Kidney (tissue), 14 donors: ENCODE results near the gene SLC25A53. TPM values are rescaled to one million over a fixed set of nuclear protein-coding genes. Genes with fewer than 3 reads are reported as not detected.

ENCODE experiments used
- DNase-seq, 5 donors: peaks; one replicate each; pipeline ENCODE4 v3.0.0-alpha.2; 2013 to 2020
- FAIRE-seq: peaks from 2 replicates; lab custom pipeline; 2012; peaks lifted over from hg19 to GRCh38; lab: Jason Lieb, UNC
- H3K27ac ChIP-seq, 2 donors: one replicate each; pipeline ENCODE4 v1.7.0; 2013; ENCODE audit warnings: low read depth in 2 of 2, low read length in 2 of 2, inconsistent platforms in 1 of 2
- H3K27me3 ChIP-seq: one replicate; pipeline ENCODE4 v1.7.1; 2013; ENCODE audit warnings: low read length, inconsistent platforms; ENCODE audit not compliant: control insufficient read depth, insufficient read depth
- H3K36me3 ChIP-seq, 3 donors: one replicate each; pipeline versions ENCODE4 v1.7.0 to v1.7.1; 2013; ENCODE audit warnings: low read length in 3 of 3, control low read depth in 1 of 3, inconsistent platforms in 1 of 3; ENCODE audit not compliant: insufficient read depth in 3 of 3, control insufficient read depth in 2 of 3
- H3K4me1 ChIP-seq, 3 donors: one replicate each; pipeline versions ENCODE4 v1.7.0 to v1.7.1; 2013; ENCODE audit warnings: low read length in 3 of 3, inconsistent platforms in 1 of 3, low read depth in 1 of 3; ENCODE audit not compliant: control insufficient read depth in 2 of 3, insufficient read depth in 2 of 3
- H3K4me3 ChIP-seq, 3 donors: one replicate each; pipeline versions ENCODE4 v1.7.0 to v1.8.1; 2013; ENCODE audit warnings: low read length in 3 of 3, control low read depth in 1 of 3, inconsistent platforms in 1 of 3
- H3K9ac ChIP-seq, 3 donors: one replicate each; pipeline versions ENCODE4 v1.7.0 to v1.7.1; 2013; ENCODE audit warnings: low read length in 3 of 3, control low read depth in 1 of 3, inconsistent platforms in 1 of 3
- H3K9me3 ChIP-seq, 3 donors: one replicate each; pipeline versions ENCODE4 v1.7.0 to v1.7.1; 2013; ENCODE audit warnings: low read length in 3 of 3, control low read depth in 1 of 3, inconsistent platforms in 1 of 3; ENCODE audit not compliant: control insufficient read depth in 2 of 3, insufficient read depth in 1 of 3
- CTCF ChIP-seq: IDR thresholded peaks from 3 replicates; pipeline ENCODE4 v1.5.1; 2012; ENCODE audit warnings: mild to moderate bottlenecking, moderate library complexity, borderline replicate concordance; ENCODE audit not compliant: insufficient read depth; ENCODE audit errors: extremely low read depth
- intact Hi-C: fragments of 100-400 bp; cut with DNase I; formaldehyde crosslinking; loops from one replicate; pipeline ENCODE4 v1.11.1; 2022
- polyA plus RNA-seq: library from polyadenylated mRNA; stranded (reverse); fragments of 350-450 nt; fragmentation: Illumina TruSeq; extraction: RNeasy Lipid Tissue Mini Kit (QIAGEN cat#74804); gene quantifications from one replicate; pipeline ENCODE4 v1.2.3, GENCODE V29; 2014; ENCODE audit warnings: low read depth, low replicate concordance; ENCODE audit not compliant: insufficient read depth
- total RNA-seq: library from RNA; stranded (reverse); fragmentation: NEBNext Ultra II Directional; extraction: Animal tissue kit (Norgen Biotek cat#: 25700); gene quantifications from one replicate; pipeline ENCODE4 v1.2.1, GENCODE V29; 2021
- donor health status: control.
- donor health status: control.
- donor health status: control.
- donor health status: control.
- donor health status: control.
- donor health status: DM: yes; HTN: yes; CAD: no.
- donor health status: Normal renal cell carcinoma (clear cell type).

SLC25A53 gene
- total and polyA plus RNA-seq, 2 donors from 2014 or later, result 5.0 to 12.1 TPM

GRCh38 chrX:104134583-104135261 is 22.1 kb downstream of the SLC25A53 start:
- intact Hi-C loops, result no loop called here
- no peak for FAIRE-seq
- H3K36me3 ChIP-seq, result peaks cover 0 to 4% (median 2%) of the 10 kb centered on the region in 3 donors

GRCh38 chrX:104130808-104131207 is 26.0 kb downstream of the SLC25A53 start:
- Histone ChIP-seq H3K9me3 (no peaks in the 10 kb centered on the region), H3K4me3 (no peak overlapping the region), H3K27me3 (no peaks in the 10 kb centered on the region), H3K27ac (no peak overlapping the region), H3K9ac (no peak overlapping the region), H3K4me1 (peaks cover 0 to 2% (median 0%) of the 10 kb centered on the region in 3 donors), H3K36me3 (peaks cover 0 to 8% (median 2%) of the 10 kb centered on the region in 3 donors)
- DNase-seq, result no peak
- FAIRE-seq, result no peak
- intact Hi-C loops, result no loop called here
- no peak for TF ChIP-seq CTCF

More at GRCh38 chrX:104134583-104135261, 22.1 kb downstream of the SLC25A53 start:
- H3K9me3 ChIP-seq, result no peaks in the 10 kb centered on the region
- H3K9ac ChIP-seq, result no peak overlapping the region
- H3K4me1 ChIP-seq, result peaks cover 0 to 2% (median 0%) of the 10 kb centered on the region in 3 donors
- no peaks in the 10 kb centered on the region for H3K27me3 ChIP-seq
- no peak for DNase-seq
- TF ChIP-seq CTCF, result no peak
- H3K27ac ChIP-seq, result no peak overlapping the region
- no peak overlapping the region for H3K4me3 ChIP-seq

GRCh38 chrX:104126856-104127255 is 30.0 kb downstream of the SLC25A53 start:
- TF ChIP-seq CTCF, result no peak
- Histone ChIP-seq H3K27me3 (no peaks in the 10 kb centered on the region), H3K36me3 (peaks cover 0 to 8% (median 2%) of the 10 kb centered on the region in 3 donors), H3K9ac (no peak overlapping the region), H3K4me3 (no peak overlapping the region), H3K9me3 (no peaks in the 10 kb centered on the region), H3K4me1 (no peaks in the 10 kb centered on the region), H3K27ac (no peak overlapping the region)
- DNase-seq (no peak), FAIRE-seq (no peak)
- intact Hi-C loops, result no loop called here
